H1 (cell line): ENCODE data around the gene ST8SIA5.

ENCODE experiments used
- BACH1 ChIP-seq: IDR thresholded peaks from 2 replicates; pipeline ENCODE4 v1.6.1; 2012; ENCODE audit warnings: low read length, improper control_type of control experiment
- BCL11A ChIP-seq, 2 experiments: IDR thresholded peaks; one replicate each; pipeline ENCODE4 v1.6.1; 2011; ENCODE audit warnings: low read depth in 2 of 2, low read length in 2 of 2, mild to moderate bottlenecking in 2 of 2
- EZH2 ChIP-seq: fragments of 200-600 bp; sonication (generic); IDR thresholded peaks from 2 replicates; pipeline ENCODE4 v1.7.1; 2012; ENCODE audit warnings: low read depth, mild to moderate bottlenecking, moderate library complexity, low read length, inconsistent platforms; ENCODE audit not compliant: severe bottlenecking
- GABPA ChIP-seq: IDR thresholded peaks from 2 replicates; pipeline ENCODE4 v1.6.1; 2011; ENCODE audit warnings: mild to moderate bottlenecking, low read length, moderate library complexity, borderline replicate concordance; ENCODE audit not compliant: insufficient read depth
- HDAC2 ChIP-seq, 2 experiments: fragments of 300-600 bp in 1 of 2; sonication (generic) in 1 of 2; IDR thresholded peaks; 2 replicates each; pipeline ENCODE4 v1.6.1; 2011 to 2012; ENCODE audit warnings: low read depth in 2 of 2, low read length in 2 of 2, mild to moderate bottlenecking in 2 of 2, moderate library complexity in 2 of 2, borderline replicate concordance in 1 of 2, inconsistent platforms in 1 of 2
- MAFK ChIP-seq: IDR thresholded peaks from 2 replicates; pipeline ENCODE4 v1.6.1; 2012; ENCODE audit warnings: low read depth, mild to moderate bottlenecking, improper control_type of control experiment, low read length
- POLR2A ChIP-seq, 2 experiments: IDR thresholded peaks; 1 replicate in 1 of 2; 2 replicates in 1 of 2; pipeline ENCODE4 v1.6.1; 2011; ENCODE audit warnings: low read depth in 2 of 2, low read length in 2 of 2, mild to moderate bottlenecking in 2 of 2; ENCODE audit errors: control extremely low read depth in 1 of 2
- POLR2AphosphoS5 ChIP-seq: IDR thresholded peaks from 2 replicates; pipeline ENCODE4 v1.6.1; 2011; ENCODE audit warnings: low read depth, low read length
- RFX5 ChIP-seq: IDR thresholded peaks from 2 replicates; pipeline ENCODE4 v1.6.1; 2011; ENCODE audit warnings: low read depth, low read length, improper control_type of control experiment, borderline replicate concordance
- SIN3A ChIP-seq, 2 experiments: IDR thresholded peaks in 1 of 2; conservative IDR thresholded peaks in 1 of 2; 2 replicates each; pipeline ENCODE4 v1.6.1; 2011 to 2012; ENCODE audit warnings: low read length in 2 of 2, improper control_type of control experiment in 1 of 2, low read depth in 1 of 2, mild to moderate bottlenecking in 1 of 2
- SUZ12 ChIP-seq: fragments of 200-600 bp; sonication (generic); IDR thresholded peaks from 2 replicates; pipeline ENCODE4 v1.6.1; 2012; ENCODE audit warnings: mild to moderate bottlenecking, inconsistent platforms, low read length, moderate library complexity, mixed read lengths
- YY1 ChIP-seq: IDR thresholded peaks from 2 replicates; pipeline ENCODE4 v1.6.1; 2011; ENCODE audit warnings: low read depth, mild to moderate bottlenecking, low read length
- TF ChIP-seq, protein P1 (sequence below): IDR thresholded peaks from 2 replicates; pipeline ENCODE4 v1.6.1; 2012; ENCODE audit warnings: inconsistent platforms
- TF ChIP-seq, protein P2 (sequence below), 3 experiments: IDR thresholded peaks; 1 replicate in 2 of 3; 2 replicates in 1 of 3; pipeline versions ENCODE4 v1.5.1 to v1.6.1; 2011; ENCODE audit warnings: low read length in 3 of 3, mild to moderate bottlenecking in 3 of 3, inconsistent platforms in 2 of 3, low read depth in 1 of 3, moderate library complexity in 1 of 3; ENCODE audit not compliant: insufficient read depth in 1 of 3; ENCODE audit errors: control extremely low read depth in 1 of 3

DNA sequence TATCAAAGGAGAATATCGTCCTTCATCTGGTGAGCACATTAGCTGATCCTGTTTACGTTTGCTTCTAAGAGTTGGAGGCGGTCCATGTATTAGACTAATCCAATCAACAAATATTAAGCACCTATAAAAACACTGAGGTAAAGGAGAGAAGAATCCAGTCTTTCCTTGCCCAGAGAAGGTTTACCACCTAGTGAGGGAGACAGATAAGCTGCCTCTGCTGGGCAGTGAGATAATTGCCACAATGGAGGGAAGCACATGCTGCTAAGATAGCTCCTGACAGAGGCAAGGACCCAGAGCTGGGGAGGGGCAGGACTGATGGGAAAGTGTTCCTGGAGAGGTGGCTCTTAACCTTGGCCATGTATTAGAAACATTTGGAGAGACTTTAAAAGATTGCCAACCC lies 36.7 kb upstream of the ST8SIA5 start:
- TF ChIP-seq EZH2 (no peak), POLR2AphosphoS5 (no peak), GABPA (no peak), HDAC2 (IDR thresholded peaks at IDR 0.05; ENCODE audit: borderline replicate concordance in 1 of 2, low read depth in 2 of 2, low read length in 2 of 2) (no peak), YY1 (no peak), RFX5 (no peak), MAFK (no peak), BCL11A (IDR thresholded peaks at IDR 0.05; ENCODE audit: low read depth in 2 of 2, low read length in 2 of 2) (no peak), SUZ12 (no peak), BACH1 (no peak), SIN3A (conservative IDR thresholded peaks at IDR 0.05 in 1 of 2, IDR thresholded peaks at IDR 0.05 in 1 of 2; ENCODE audit: low read depth in 1 of 2, low read length in 2 of 2) (no peak), POLR2A (IDR thresholded peaks at IDR 0.05; ENCODE audit: control extremely low read depth in 1 of 2, low read depth in 2 of 2, low read length in 2 of 2) (no peak)
- TF ChIP-seq, protein P1, sequence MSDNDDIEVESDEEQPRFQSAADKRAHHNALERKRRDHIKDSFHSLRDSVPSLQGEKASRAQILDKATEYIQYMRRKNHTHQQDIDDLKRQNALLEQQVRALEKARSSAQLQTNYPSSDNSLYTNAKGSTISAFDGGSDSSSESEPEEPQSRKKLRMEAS: peak; percentile 92
- TF ChIP-seq, protein P2, sequence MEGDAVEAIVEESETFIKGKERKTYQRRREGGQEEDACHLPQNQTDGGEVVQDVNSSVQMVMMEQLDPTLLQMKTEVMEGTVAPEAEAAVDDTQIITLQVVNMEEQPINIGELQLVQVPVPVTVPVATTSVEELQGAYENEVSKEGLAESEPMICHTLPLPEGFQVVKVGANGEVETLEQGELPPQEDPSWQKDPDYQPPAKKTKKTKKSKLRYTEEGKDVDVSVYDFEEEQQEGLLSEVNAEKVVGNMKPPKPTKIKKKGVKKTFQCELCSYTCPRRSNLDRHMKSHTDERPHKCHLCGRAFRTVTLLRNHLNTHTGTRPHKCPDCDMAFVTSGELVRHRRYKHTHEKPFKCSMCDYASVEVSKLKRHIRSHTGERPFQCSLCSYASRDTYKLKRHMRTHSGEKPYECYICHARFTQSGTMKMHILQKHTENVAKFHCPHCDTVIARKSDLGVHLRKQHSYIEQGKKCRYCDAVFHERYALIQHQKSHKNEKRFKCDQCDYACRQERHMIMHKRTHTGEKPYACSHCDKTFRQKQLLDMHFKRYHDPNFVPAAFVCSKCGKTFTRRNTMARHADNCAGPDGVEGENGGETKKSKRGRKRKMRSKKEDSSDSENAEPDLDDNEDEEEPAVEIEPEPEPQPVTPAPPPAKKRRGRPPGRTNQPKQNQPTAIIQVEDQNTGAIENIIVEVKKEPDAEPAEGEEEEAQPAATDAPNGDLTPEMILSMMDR (IDR thresholded peaks at IDR 0.05; ENCODE audit: control extremely low read depth in 1 of 3, insufficient read depth in 1 of 3, low read depth in 1 of 3, low read length in 3 of 3): peak; percentile 22 to 58 (median 29); a peak in 3 of 4 replicates
